ENCODE data around the gene LGMN.

DNA sequence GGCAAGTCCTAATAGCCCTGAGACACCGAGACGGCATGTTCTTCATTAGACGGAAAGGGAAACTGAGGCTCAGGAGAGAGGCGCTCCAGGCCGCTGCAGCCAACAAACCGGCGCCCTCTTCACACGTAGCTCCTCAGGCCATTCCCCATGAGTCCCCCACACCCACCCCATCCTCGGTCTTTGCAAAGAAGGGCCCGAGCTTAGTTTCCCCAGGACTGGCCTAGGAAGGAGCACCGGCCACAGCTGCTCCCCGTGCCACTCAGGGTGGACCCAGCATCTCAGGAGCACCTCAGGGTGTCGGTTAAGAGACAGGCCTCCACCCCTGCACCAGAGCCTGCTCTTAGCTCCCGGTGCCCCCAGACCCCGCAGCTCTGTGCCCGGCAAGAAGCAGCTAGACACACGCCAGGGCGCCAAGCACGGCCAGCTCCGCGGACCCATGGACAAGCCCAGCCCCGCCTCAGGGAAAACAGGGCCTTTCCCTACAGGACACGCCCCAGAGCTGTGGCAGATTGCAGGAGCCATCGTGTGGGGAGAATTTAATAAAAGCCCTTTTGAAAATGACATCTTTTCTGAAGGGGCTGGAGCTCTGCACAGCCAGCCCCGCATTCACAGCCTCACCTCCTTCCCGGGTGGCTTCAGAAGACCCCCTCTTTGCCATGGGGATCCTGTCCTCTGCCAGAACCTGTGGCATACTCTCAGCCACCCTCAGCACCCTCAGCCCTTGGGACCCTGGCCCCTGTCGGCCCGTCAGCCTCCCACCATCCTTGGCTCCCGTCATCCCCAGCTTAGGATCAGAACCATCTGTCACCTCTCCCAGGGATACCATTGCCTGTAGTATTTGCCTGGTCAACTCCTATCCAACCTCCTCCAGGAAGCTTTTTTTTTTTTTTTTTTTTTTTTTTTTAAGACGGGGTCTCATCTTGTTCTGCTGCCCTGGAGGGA, 59.7 kb downstream of the LGMN start:
- TF ChIP-seq, protein P1, sequence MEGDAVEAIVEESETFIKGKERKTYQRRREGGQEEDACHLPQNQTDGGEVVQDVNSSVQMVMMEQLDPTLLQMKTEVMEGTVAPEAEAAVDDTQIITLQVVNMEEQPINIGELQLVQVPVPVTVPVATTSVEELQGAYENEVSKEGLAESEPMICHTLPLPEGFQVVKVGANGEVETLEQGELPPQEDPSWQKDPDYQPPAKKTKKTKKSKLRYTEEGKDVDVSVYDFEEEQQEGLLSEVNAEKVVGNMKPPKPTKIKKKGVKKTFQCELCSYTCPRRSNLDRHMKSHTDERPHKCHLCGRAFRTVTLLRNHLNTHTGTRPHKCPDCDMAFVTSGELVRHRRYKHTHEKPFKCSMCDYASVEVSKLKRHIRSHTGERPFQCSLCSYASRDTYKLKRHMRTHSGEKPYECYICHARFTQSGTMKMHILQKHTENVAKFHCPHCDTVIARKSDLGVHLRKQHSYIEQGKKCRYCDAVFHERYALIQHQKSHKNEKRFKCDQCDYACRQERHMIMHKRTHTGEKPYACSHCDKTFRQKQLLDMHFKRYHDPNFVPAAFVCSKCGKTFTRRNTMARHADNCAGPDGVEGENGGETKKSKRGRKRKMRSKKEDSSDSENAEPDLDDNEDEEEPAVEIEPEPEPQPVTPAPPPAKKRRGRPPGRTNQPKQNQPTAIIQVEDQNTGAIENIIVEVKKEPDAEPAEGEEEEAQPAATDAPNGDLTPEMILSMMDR (IDR thresholded peaks at IDR 0.05): no peak
- TF ChIP-seq POLR2A (IDR thresholded peaks at IDR 0.05): no peak
